ENCODE measurements around the gene APOC3.
"Not testable (repeated sequence)": the region's sequence is repeated elsewhere in the genome, so short reads cannot be mapped to it uniquely, and the experiment has no call there.

The APOC3 gene

GRCh38 chr11:116832350-116833290 lies 2.9 kb downstream of the APOC3 start:
- DNase-seq, result no peak

GRCh38 chr11:116833491-116833815 lies 3.7 kb downstream of the APOC3 start:
- DNase-seq, result no peak

GRCh38 chr11:116833816-116834534 lies 4.3 kb downstream of the APOC3 start:
- DNase-seq, result no peak

- DNase-seq, result not testable (repeated sequence)
Measured at GRCh38 chr11:116834535-116835041, 4.9 kb downstream of the APOC3 start.

- DNase-seq, result no peak
Measured at GRCh38 chr11:116835042-116835772, 5.5 kb downstream of the APOC3 start.

- peak; percentile 93 for DNase-seq
Measured at GRCh38 chr11:116835791-116836631, 6.3 kb downstream of the APOC3 start.

- DNase-seq, result no peak
Measured at GRCh38 chr11:116836632-116836991, 6.9 kb downstream of the APOC3 start.

GRCh38 chr11:116837231-116838091 lies 7.8 kb downstream of the APOC3 start, which contains the start of gene APOA1:
Gene APOA1 (minus strand): TSS chr11:116837622. CDS start chr11:116837387, 235 bp downstream.
- DNase-seq, result no peak

GRCh38 chr11:116838321-116839084 lies 8.8 kb downstream of the APOC3 start:
- DNase-seq, result no peak

GRCh38 chr11:116840224-116840745 lies 10.6 kb downstream of the APOC3 start:
- no peak for DNase-seq

GRCh38 chr11:116840746-116841296 lies 11.1 kb downstream of the APOC3 start:
- no peak for DNase-seq

- DNase-seq, result no peak
Measured at GRCh38 chr11:116842117-116842516, 12.4 kb downstream of the APOC3 start.

GRCh38 chr11:116842909-116843308 lies 13.2 kb downstream of the APOC3 start:
- no peak for DNase-seq

- DNase-seq, result no peak
Measured at GRCh38 chr11:116843661-116844060, 14.0 kb downstream of the APOC3 start.

GRCh38 chr11:116844722-116845121 lies 15.0 kb downstream of the APOC3 start:
- peak; percentile 9 for DNase-seq

GRCh38 chr11:116847612-116848011 lies 17.9 kb downstream of the APOC3 start:
- no peak for DNase-seq

GRCh38 chr11:116849060-116849459 lies 19.4 kb downstream of the APOC3 start:
- no peak for DNase-seq

- no peak for DNase-seq
Measured at GRCh38 chr11:116849486-116849885, 19.8 kb downstream of the APOC3 start.

- DNase-seq, result no peak
Measured at GRCh38 chr11:116851626-116852025, 21.9 kb downstream of the APOC3 start.

Measured in NCI-H446 treated with DMSO at 0.1 percent for 48 hours (cell line).